K562 (cell line): ENCODE results near the gene AGO1. TPM values are rescaled to one million over a fixed set of nuclear protein-coding genes. Genes with fewer than 3 reads are reported as not detected.

ENCODE experiments used
- CC2D1A ChIP-seq: fragments of 450-650 bp; IDR thresholded peaks from 2 replicates; pipeline ENCODE4 v1.6.1; 2017; ENCODE audit warnings: mild to moderate bottlenecking
- CLOCK ChIP-seq: fragments of 250-450 bp; sonication (Bioruptor Pico); IDR thresholded peaks from 2 replicates; pipeline ENCODE4 v1.4.0; 2020; ENCODE audit warnings: mild to moderate bottlenecking, moderate library complexity, borderline replicate concordance
- EWSR1 ChIP-seq: fragments of 450-650 bp; IDR thresholded peaks from 2 replicates; pipeline ENCODE4 v1.6.1; 2018; ENCODE audit warnings: borderline replicate concordance, mild to moderate bottlenecking, low read depth, moderate library complexity; ENCODE audit not compliant: partially characterized antibody
- FOXM1 ChIP-seq, 2 experiments: fragments of 450-650 bp in 1 of 2; sonication (generic) in 1 of 2; formaldehyde crosslinking in 1 of 2; IDR thresholded peaks; 2 replicates each; pipeline versions ENCODE4 v1.6.1 to v1.9.0; 2017 to 2022; ENCODE audit warnings: low read depth in 2 of 2, mild to moderate bottlenecking in 2 of 2, missing genetic modification reagents in 1 of 2, moderate library complexity in 1 of 2
- MAX ChIP-seq: sonication (generic); formaldehyde crosslinking; IDR thresholded peaks from 2 replicates; pipeline ENCODE4 v1.9.0; 2022; ENCODE audit warnings: mild to moderate bottlenecking, missing genetic modification reagents
- MITF ChIP-seq: IDR thresholded peaks from 2 replicates; pipeline ENCODE4 v1.6.1; 2014; ENCODE audit warnings: antibody characterized with exemption
- NUFIP1 ChIP-seq: fragments of 450-650 bp; IDR thresholded peaks from 2 replicates; pipeline ENCODE4 v1.6.1; 2018; ENCODE audit not compliant: partially characterized antibody
- PML ChIP-seq: IDR thresholded peaks from 2 replicates; pipeline ENCODE4 v1.6.1; 2012; ENCODE audit warnings: low read length, inconsistent platforms
- POLR2A ChIP-seq: fragments of 450-650 bp; conservative IDR thresholded peaks from 2 replicates; pipeline ENCODE4 v1.6.1; 2016
- RBM15 ChIP-seq: fragments of 200-400 bp; formaldehyde crosslinking; IDR thresholded peaks from 2 replicates; pipeline ENCODE4 v1.6.1; 2018; ENCODE audit warnings: mild to moderate bottlenecking, low read length, moderate library complexity; ENCODE audit not compliant: insufficient read depth
- RBM39 ChIP-seq: fragments of 200-400 bp; formaldehyde crosslinking; optimal IDR thresholded peaks from 2 replicates; pipeline ENCODE3; 2018; ENCODE audit warnings: low read depth, low read length
- TAF7 ChIP-seq: fragments of 450-650 bp; IDR thresholded peaks from 2 replicates; pipeline ENCODE4 v1.6.1; 2016; ENCODE audit warnings: missing genetic modification characterization, missing compliant biosample characterization
- ZHX1 ChIP-seq: fragments of 150-350 bp; conservative IDR thresholded peaks from 2 replicates; pipeline ENCODE4 v1.6.1; 2014; ENCODE audit warnings: low read length
- ZKSCAN3 ChIP-seq: fragments of 250-450 bp; sonication (Bioruptor Pico); IDR thresholded peaks from 2 replicates; pipeline ENCODE4 v1.4.0; 2020
- ZNF263 ChIP-seq: sonication (generic); formaldehyde crosslinking; IDR thresholded peaks from 2 replicates; pipeline ENCODE4 v1.8.0; 2022; ENCODE audit warnings: mild to moderate bottlenecking, missing genetic modification reagents, borderline replicate concordance
- ZNF280B ChIP-seq: fragments of 250-450 bp; sonication (Bioruptor Pico); IDR thresholded peaks from 2 replicates; pipeline ENCODE4 v1.5.1; 2021; ENCODE audit warnings: mild to moderate bottlenecking
- ZNF384 ChIP-seq: IDR thresholded peaks from 2 replicates; pipeline ENCODE4 v1.6.1; 2012; ENCODE audit warnings: low read depth, low read length, improper control_type of control experiment
- ZNF57 ChIP-seq: fragments of 450-650 bp; formaldehyde crosslinking; IDR thresholded peaks from 2 replicates; pipeline ENCODE4 v1.4.0; 2020; ENCODE audit warnings: mild to moderate bottlenecking, moderate library complexity
- ZNF586 ChIP-seq: fragments of 450-650 bp; formaldehyde crosslinking; conservative IDR thresholded peaks from 2 replicates; pipeline ENCODE4 v1.4.0; 2020; ENCODE audit warnings: mild to moderate bottlenecking, moderate library complexity
- polyA plus RNA-seq, 8 experiments: library from polyadenylated mRNA; depleted of rRNA in 4 of 8; stranded (reverse) in 5 of 8; unstranded in 3 of 8; fragments of >200 nt; fragmentation: Nextera tagmentation in 2 of 8; fragmentation: Illumina TruSeq in 1 of 8; extraction: Ambion mirVana in 2 of 8; extraction: Trizol in 1 of 8; gene quantifications; 2 replicates each; pipeline versions ENCODE4 v1.2.1 to v1.2.3, GENCODE V29; 2011 to 2014; ENCODE audit warnings: inconsistent platforms in 1 of 8, missing spikeins in 1 of 8
- total RNA-seq, 7 experiments: library from RNA; depleted of rRNA in 6 of 7; stranded (reverse); fragments of >200 nt in 6 of 7; fragmentation: Illumina TruSeq in 2 of 7; extraction: Trizol in 2 of 7; gene quantifications; 2 replicates each; pipeline versions ENCODE4 v1.2.1 to v1.2.3, GENCODE V29; 2011 to 2021; ENCODE audit warnings: low replicate concordance in 1 of 7

The AGO1 gene
- total and polyA plus RNA-seq, 9 of the 15 experiments (the other 6 are each of a cell fraction or from before 2014, with no cell fraction given) = 7.3 to 64.2 (median 26.0) TPM

- no peak for TF ChIP-seq CLOCK (CRISPR knock-in tag)
- TF ChIP-seq CC2D1A = 0 out of 2 replicates have a peak, but pooled peaks have one; percentile 6
- peak; percentile 83 for TF ChIP-seq POLR2A
- TF ChIP-seq PML = peak; percentile 55; the same call in 1 of the 2 replicates
- no peak for TF ChIP-seq FOXM1 (IDR thresholded peaks at IDR 0.05; ENCODE audit: low read depth)
- no peak for TF ChIP-seq FOXM1 (CRISPR knock-in tag; IDR thresholded peaks at IDR 0.05; ENCODE audit: low read depth)
- TF ChIP-seq RBM15 = no peak
- TF ChIP-seq ZNF384 = peak; percentile 36; the same call in 1 of the 2 replicates
- 0 out of 2 replicates have a peak, but pooled peaks have one; percentile 53 for TF ChIP-seq ZHX1
- no peak for TF ChIP-seq ZNF586 (CRISPR knock-in tag)
- TF ChIP-seq ZNF57 = no peak
- no peak for TF ChIP-seq RBM39
- no peak for TF ChIP-seq EWSR1
- peak; percentile 76; the same call in 1 of the 2 replicates for TF ChIP-seq ZNF263 (CRISPR knock-in tag)
- peak; percentile 19 for TF ChIP-seq MAX (CRISPR knock-in tag)
- no peak for TF ChIP-seq ZKSCAN3
- peak; percentile 34; the same call in 1 of the 2 replicates for TF ChIP-seq MITF
- TF ChIP-seq NUFIP1 = no peak
- TF ChIP-seq TAF7 = no peak
- TF ChIP-seq ZNF280B (CRISPR knock-in tag) = peak; percentile 7; the same call in 1 of the 2 replicates
Observed at GRCh38 chr1:35930593-35931445, 47.8 kb downstream of the AGO1 start, which contains the start of gene AGO3 (continued).
